ENCODE data around the gene ZBTB20.

The ZBTB20 gene

DNA sequence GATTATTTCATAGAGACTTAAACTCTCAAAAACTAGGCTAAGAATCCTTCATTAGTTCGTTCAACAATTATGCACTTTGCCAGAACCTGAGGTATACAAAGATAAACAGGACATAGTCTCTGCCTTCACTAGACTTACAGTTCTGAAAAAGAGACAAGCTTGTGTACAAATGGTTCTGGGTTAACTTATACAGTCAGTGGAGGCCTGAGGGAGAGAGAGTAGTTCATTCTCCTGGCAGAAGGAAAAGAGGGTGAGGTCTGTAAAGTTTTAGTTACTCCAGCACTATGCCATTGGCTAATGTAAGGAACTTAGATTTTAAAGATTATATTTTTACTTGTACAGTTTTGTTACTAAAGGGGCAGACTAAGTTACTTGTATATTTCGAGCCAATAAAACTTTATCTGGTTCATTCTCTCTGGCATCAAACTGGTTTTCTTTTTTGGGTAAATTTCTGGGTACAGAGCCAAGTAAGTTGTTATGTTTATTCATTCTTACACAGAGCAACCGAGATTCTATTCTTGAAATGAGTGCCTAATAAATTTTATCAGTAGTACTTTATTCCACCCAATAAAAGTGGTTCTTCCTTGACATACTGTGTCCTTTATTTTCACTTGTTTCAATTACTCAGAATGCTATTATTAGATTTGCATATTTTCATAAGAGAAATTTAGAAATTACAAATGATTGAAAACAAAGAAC is 574.6 kb downstream of the ZBTB20 start:
- no peak overlapping the region for H3K4me3 ChIP-seq (replicated peaks; ENCODE audit: insufficient read depth, low read length)
- no peaks in the 10 kb centered on the region for H3K27me3 ChIP-seq (ENCODE audit: insufficient read depth, poor library complexity, severe bottlenecking)
- no peak overlapping the region for H3K27ac ChIP-seq (replicated peaks)
- TF ChIP-seq SPI1 (IDR thresholded peaks at IDR 0.05; ENCODE audit: borderline replicate concordance, low read depth), result no peak
- TF ChIP-seq, protein P1, sequence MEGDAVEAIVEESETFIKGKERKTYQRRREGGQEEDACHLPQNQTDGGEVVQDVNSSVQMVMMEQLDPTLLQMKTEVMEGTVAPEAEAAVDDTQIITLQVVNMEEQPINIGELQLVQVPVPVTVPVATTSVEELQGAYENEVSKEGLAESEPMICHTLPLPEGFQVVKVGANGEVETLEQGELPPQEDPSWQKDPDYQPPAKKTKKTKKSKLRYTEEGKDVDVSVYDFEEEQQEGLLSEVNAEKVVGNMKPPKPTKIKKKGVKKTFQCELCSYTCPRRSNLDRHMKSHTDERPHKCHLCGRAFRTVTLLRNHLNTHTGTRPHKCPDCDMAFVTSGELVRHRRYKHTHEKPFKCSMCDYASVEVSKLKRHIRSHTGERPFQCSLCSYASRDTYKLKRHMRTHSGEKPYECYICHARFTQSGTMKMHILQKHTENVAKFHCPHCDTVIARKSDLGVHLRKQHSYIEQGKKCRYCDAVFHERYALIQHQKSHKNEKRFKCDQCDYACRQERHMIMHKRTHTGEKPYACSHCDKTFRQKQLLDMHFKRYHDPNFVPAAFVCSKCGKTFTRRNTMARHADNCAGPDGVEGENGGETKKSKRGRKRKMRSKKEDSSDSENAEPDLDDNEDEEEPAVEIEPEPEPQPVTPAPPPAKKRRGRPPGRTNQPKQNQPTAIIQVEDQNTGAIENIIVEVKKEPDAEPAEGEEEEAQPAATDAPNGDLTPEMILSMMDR (IDR thresholded peaks at IDR 0.05; ENCODE audit: insufficient read depth, low read length), result no peak
- TF ChIP-seq POLR2AphosphoS5 (IDR thresholded peaks at IDR 0.05; ENCODE audit: low read depth), result no peak
- TF ChIP-seq REST (IDR thresholded peaks at IDR 0.05; ENCODE audit: insufficient replicate concordance, low read depth), result no peak
- TF ChIP-seq GABPA (IDR thresholded peaks at IDR 0.05; ENCODE audit: low read depth), result no peak
- DNase-seq (ENCODE audit: low read depth in 1 of 2, low spot score in 1 of 2), result no peak

- TF ChIP-seq, protein P1 (IDR thresholded peaks at IDR 0.05; ENCODE audit: insufficient read depth, low read length), result no peak
- TF ChIP-seq POLR2AphosphoS5 (IDR thresholded peaks at IDR 0.05; ENCODE audit: low read depth) (no peak), SPI1 (IDR thresholded peaks at IDR 0.05; ENCODE audit: borderline replicate concordance, low read depth) (no peak), GABPA (IDR thresholded peaks at IDR 0.05; ENCODE audit: low read depth) (no peak), REST (IDR thresholded peaks at IDR 0.05; ENCODE audit: insufficient replicate concordance, low read depth) (no peak)
- Histone ChIP-seq H3K27me3 (ENCODE audit: insufficient read depth, poor library complexity, severe bottlenecking) (no peaks in the 10 kb centered on the region), H3K4me3 (replicated peaks; ENCODE audit: insufficient read depth, low read length) (no peak overlapping the region), H3K27ac (replicated peaks) (no peak overlapping the region)
- no peak for DNase-seq (ENCODE audit: low read depth in 1 of 2, low spot score in 1 of 2)
These were observed 575.7 kb downstream of the ZBTB20 start for GRCh38 chr3:114571363-114571762.

DNA sequence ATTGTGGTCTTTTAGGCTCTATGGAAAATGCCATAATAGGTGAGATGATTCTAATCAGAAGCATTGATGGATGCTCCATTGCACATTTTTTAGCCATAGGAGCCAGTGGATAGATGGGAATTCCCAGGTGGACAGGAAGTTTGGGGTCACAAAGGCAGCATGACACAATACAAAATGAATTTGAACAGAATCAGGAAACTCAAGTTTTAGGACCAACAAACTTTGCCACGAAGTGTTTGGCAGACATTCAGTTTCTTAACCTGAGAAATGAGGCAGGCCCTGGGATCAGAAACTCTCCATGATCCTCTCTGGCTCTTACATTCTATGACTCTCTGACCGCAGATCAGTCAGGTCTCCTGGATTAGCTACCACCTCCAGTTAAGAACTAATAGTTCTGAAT is 577.9 kb downstream of the ZBTB20 start:
- no peaks in the 10 kb centered on the region for H3K27me3 ChIP-seq (ENCODE audit: insufficient read depth, poor library complexity, severe bottlenecking)
- TF ChIP-seq POLR2AphosphoS5 (IDR thresholded peaks at IDR 0.05; ENCODE audit: low read depth), result no peak
- TF ChIP-seq, protein P1 (IDR thresholded peaks at IDR 0.05; ENCODE audit: insufficient read depth, low read length), result no peak
- TF ChIP-seq REST (IDR thresholded peaks at IDR 0.05; ENCODE audit: insufficient replicate concordance, low read depth), result no peak
- no peak for TF ChIP-seq SPI1 (IDR thresholded peaks at IDR 0.05; ENCODE audit: borderline replicate concordance, low read depth)
- no peak for TF ChIP-seq GABPA (IDR thresholded peaks at IDR 0.05; ENCODE audit: low read depth)
- DNase-seq (ENCODE audit: low read depth in 1 of 2, low spot score in 1 of 2), result no peak
- H3K4me3 ChIP-seq (replicated peaks; ENCODE audit: insufficient read depth, low read length), result no peak overlapping the region
- H3K27ac ChIP-seq (replicated peaks), result no peak overlapping the region
